Measurements from ENCODE around the gene MB. TPM values are rescaled to one million over a fixed set of nuclear protein-coding genes. Genes with fewer than 3 reads are reported as not detected.

Gene MB
- total and polyA plus RNA-seq, 4 donors, result 1.3 to 3.1 (median 1.8) TPM

DNA sequence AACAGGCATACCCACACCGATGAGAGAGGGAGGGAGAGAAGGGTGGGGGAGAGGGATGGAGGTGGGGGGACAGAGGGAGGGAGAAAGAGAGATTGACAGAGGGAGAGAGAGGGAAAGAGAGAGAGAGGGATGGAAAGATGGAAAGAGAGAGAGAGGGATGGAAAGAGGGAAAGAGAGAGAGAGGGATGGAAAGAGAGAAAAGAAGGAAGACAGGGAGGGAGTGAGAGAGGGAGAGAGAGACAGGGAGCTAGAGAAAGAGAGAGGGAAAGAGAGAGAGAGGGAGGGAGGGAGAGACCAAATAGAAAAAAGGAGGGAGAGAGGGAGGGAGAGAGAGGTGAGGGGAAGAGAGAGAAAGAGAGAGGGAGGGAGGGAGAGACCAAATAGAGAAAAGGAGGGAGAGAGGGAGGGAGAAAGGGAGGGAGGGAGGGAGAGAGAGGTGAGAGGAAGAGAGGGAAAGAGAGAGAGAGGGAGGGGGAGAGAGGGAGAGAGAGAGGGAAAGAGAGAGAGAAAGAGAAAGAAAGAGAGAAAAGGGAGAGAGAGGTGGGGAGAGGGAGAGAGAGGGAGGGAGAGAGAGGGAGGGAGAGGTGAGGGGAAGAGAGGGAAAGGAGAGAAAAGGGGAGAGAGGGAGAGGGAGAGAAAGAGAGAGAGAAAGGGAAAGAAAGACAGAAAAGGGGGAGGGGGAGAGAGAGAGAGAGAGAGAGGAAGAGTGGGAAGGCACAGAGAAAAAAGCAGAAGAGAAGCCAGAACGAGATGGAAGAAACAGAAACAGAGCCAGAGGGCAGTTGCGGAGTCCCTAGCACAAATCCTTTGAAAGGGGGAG, 23.8 kb downstream of the MB start:
- H3K27me3 ChIP-seq (ENCODE audit: control insufficient read depth in 3 of 3, insufficient read depth in 3 of 3, low read length in 2 of 3), result no peaks in the 10 kb centered on the region
- TF ChIP-seq, protein P1, sequence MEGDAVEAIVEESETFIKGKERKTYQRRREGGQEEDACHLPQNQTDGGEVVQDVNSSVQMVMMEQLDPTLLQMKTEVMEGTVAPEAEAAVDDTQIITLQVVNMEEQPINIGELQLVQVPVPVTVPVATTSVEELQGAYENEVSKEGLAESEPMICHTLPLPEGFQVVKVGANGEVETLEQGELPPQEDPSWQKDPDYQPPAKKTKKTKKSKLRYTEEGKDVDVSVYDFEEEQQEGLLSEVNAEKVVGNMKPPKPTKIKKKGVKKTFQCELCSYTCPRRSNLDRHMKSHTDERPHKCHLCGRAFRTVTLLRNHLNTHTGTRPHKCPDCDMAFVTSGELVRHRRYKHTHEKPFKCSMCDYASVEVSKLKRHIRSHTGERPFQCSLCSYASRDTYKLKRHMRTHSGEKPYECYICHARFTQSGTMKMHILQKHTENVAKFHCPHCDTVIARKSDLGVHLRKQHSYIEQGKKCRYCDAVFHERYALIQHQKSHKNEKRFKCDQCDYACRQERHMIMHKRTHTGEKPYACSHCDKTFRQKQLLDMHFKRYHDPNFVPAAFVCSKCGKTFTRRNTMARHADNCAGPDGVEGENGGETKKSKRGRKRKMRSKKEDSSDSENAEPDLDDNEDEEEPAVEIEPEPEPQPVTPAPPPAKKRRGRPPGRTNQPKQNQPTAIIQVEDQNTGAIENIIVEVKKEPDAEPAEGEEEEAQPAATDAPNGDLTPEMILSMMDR (IDR thresholded peaks at IDR 0.05; ENCODE audit: control extremely low read depth, extremely low read depth), result no peak
- DNase-seq (no peak), ATAC-seq (ENCODE audit: insufficient read depth, low FRiP score) (no peak)
- no peak overlapping the region for H3K9ac ChIP-seq (ENCODE audit: insufficient read depth in 1 of 2, low read length in 2 of 2)
- H3K4me1 ChIP-seq (ENCODE audit: control insufficient read depth in 5 of 5, insufficient read depth in 5 of 5, low read length in 5 of 5), result peaks cover 0 to 13% (median 5%) of the 10 kb centered on the region in 5 donors
- H3K27ac ChIP-seq (ENCODE audit: low read depth in 1 of 2, low read length in 1 of 2), result peak overlapping the region in 1 of 2 donors; percentile 86
- no peaks in the 10 kb centered on the region for H3K36me3 ChIP-seq (ENCODE audit: control insufficient read depth in 4 of 4, insufficient read depth in 4 of 4, low read length in 4 of 4)
- WGBS, 2 donors, result 47 to 59% methylated on average over 3 of the region's 3 CpGs
- H3K4me3 ChIP-seq, result no peak overlapping the region
- no peaks in the 10 kb centered on the region for H3K9me3 ChIP-seq (ENCODE audit: control insufficient read depth in 4 of 4, insufficient read depth in 3 of 4, low read length in 3 of 4)

GRCh38 chr22:35592418-35592967, 24.6 kb downstream of the MB start:
- no peak for DNase-seq
- Histone ChIP-seq H3K27me3 (ENCODE audit: control insufficient read depth in 3 of 3, insufficient read depth in 3 of 3, low read length in 2 of 3) (no peaks in the 10 kb centered on the region), H3K36me3 (ENCODE audit: control insufficient read depth in 4 of 4, insufficient read depth in 4 of 4, low read length in 4 of 4) (no peaks in the 10 kb centered on the region), H3K4me1 (ENCODE audit: control insufficient read depth in 5 of 5, insufficient read depth in 5 of 5, low read length in 5 of 5) (peaks cover 0 to 13% (median 7%) of the 10 kb centered on the region in 5 donors), H3K27ac (ENCODE audit: low read depth in 1 of 2, low read length in 1 of 2) (peak overlapping the region in 1 of 2 donors; percentile 86), H3K9me3 (ENCODE audit: control insufficient read depth in 4 of 4, insufficient read depth in 3 of 4, low read length in 3 of 4) (no peaks in the 10 kb centered on the region), H3K9ac (ENCODE audit: insufficient read depth in 1 of 2, low read length in 2 of 2) (no peak overlapping the region), H3K4me3 (no peak overlapping the region)
- 69 to 76% methylated on average over 4 of the region's 4 CpGs for WGBS, 2 donors
- TF ChIP-seq, protein P1 (IDR thresholded peaks at IDR 0.05; ENCODE audit: control extremely low read depth, extremely low read depth), result no peak
- no peak for ATAC-seq (ENCODE audit: insufficient read depth, low FRiP score)

DNA sequence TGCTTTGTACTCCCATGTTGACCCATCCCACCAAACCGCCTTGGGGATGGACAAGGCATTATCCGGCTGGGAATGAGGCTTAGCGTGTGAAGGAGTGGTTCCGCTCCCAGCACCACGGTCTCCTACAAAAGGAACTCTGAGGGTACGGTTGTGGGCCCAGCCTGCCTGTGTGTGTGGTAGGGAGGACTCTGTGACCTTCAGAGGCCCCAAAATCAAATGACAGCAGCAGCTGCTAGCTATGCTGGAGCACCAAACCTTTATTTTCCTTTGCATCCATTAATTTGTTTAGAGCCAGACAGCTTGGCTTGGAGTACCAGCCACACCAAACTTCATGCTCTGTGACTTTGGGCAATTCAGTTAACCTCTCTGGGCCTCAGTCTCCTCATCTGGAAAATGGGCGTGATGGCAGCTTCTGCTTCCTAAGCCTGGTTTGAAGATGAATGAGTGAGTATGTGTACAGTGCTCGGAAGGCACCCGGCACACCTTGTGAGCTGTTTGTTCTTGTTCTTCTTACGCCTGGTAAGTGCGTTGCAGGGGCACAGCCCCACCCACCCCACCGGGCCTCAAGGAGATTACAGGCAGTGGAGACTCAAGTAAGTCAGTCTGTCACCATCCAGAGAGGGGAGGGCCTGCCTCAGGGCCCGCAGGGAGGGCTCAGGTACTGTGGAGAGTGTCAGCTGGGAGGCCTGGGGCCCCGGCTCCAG, 25.3 kb downstream of the MB start:
- Histone ChIP-seq H3K27me3 (ENCODE audit: control insufficient read depth in 3 of 3, insufficient read depth in 3 of 3, low read length in 2 of 3) (no peaks in the 10 kb centered on the region), H3K9me3 (ENCODE audit: control insufficient read depth in 4 of 4, insufficient read depth in 3 of 4, low read length in 3 of 4) (no peaks in the 10 kb centered on the region), H3K36me3 (ENCODE audit: control insufficient read depth in 4 of 4, insufficient read depth in 4 of 4, low read length in 4 of 4) (no peaks in the 10 kb centered on the region), H3K27ac (ENCODE audit: low read depth in 1 of 2, low read length in 1 of 2) (peak overlapping the region in 1 of 2 donors; percentile 86), H3K4me1 (ENCODE audit: control insufficient read depth in 5 of 5, insufficient read depth in 5 of 5, low read length in 5 of 5) (peaks cover 0 to 13% (median 10%) of the 10 kb centered on the region in 5 donors), H3K4me3 (no peak overlapping the region), H3K9ac (ENCODE audit: insufficient read depth in 1 of 2, low read length in 2 of 2) (no peak overlapping the region)
- WGBS, 2 donors, result 82 to 90% methylated on average over 14 of the region's 14 CpGs
- TF ChIP-seq, protein P1 (IDR thresholded peaks at IDR 0.05; ENCODE audit: control extremely low read depth, extremely low read depth), result no peak
- DNase-seq (no peak), ATAC-seq (ENCODE audit: insufficient read depth, low FRiP score) (no peak)
